ENCODE data around the gene CABCOCO1. TPM values are rescaled to one million over a fixed set of nuclear protein-coding genes. Genes with fewer than 3 reads are reported as not detected.

CABCOCO1 gene
- total RNA-seq, 2 donors from 2014 or later: 0.35 TPM; not detected in 1

DNA sequence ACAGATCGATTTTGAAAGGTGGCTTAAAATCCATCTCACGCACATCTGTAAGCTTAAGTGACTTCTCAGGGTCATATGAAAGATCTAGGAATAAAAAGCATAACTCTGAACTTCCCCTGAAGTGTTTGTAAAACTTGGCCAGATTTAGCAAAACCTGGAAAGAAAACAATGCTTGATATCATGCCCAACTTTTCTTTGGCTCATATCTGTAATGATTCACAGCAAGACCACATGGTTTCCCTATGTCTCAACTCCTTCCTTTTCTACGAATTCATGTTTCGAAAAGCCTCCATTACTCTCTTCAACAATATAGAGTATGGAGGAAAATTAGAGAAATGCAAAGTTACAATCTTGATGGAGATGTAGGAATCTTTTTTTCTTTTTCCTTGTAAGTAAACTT lies 20.1 kb upstream of the CABCOCO1 start:
- TF ChIP-seq CTCF (IDR thresholded peaks at IDR 0.05): no peak
- DNase-seq (ENCODE audit: low spot score): no peak
- H3K27me3 ChIP-seq: no peaks in the 10 kb centered on the region
- no peaks in the 10 kb centered on the region for H3K36me3 ChIP-seq
- no peaks in the 10 kb centered on the region for H3K4me1 ChIP-seq
- no peaks in the 10 kb centered on the region for H3K9me3 ChIP-seq
- no peak overlapping the region for H3K27ac ChIP-seq
- no peak overlapping the region for H3K4me3 ChIP-seq

- H3K36me3 ChIP-seq: no peaks in the 10 kb centered on the region
- H3K27me3 ChIP-seq: no peaks in the 10 kb centered on the region
- no peak overlapping the region for H3K4me3 ChIP-seq
- no peak for TF ChIP-seq CTCF (IDR thresholded peaks at IDR 0.05)
- no peak for DNase-seq (ENCODE audit: low spot score)
- no peak overlapping the region for H3K27ac ChIP-seq
- H3K9me3 ChIP-seq: no peaks in the 10 kb centered on the region
- H3K4me1 ChIP-seq: no peaks in the 10 kb centered on the region
Measured at GRCh38 chr10:61643316-61643751, 19.4 kb upstream of the CABCOCO1 start.

DNA sequence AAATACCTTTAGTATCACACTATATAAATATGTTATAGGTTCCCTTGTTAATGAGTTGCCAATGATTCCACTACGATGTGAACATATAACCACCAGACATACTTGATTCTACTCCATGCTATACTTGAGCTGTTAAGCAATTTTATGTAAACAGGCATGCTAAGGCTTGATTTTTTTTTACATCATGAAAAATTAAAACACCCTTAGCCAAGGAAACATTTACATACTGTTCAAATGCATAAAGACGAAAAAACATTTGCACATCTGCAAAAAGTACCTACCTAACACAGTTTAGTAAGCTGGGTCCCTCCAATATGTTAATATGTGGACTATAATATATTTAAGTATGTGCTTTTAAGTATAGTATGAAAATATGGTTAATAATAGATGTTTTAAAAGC lies 9.0 kb upstream of the CABCOCO1 start:
- Histone ChIP-seq H3K36me3 (no peaks in the 10 kb centered on the region), H3K9me3 (no peaks in the 10 kb centered on the region), H3K27ac (no peak overlapping the region), H3K4me3 (no peak overlapping the region), H3K4me1 (no peaks in the 10 kb centered on the region), H3K27me3 (no peaks in the 10 kb centered on the region)
- no peak for TF ChIP-seq CTCF (IDR thresholded peaks at IDR 0.05)
- no peak for DNase-seq (ENCODE audit: low spot score)

DNA sequence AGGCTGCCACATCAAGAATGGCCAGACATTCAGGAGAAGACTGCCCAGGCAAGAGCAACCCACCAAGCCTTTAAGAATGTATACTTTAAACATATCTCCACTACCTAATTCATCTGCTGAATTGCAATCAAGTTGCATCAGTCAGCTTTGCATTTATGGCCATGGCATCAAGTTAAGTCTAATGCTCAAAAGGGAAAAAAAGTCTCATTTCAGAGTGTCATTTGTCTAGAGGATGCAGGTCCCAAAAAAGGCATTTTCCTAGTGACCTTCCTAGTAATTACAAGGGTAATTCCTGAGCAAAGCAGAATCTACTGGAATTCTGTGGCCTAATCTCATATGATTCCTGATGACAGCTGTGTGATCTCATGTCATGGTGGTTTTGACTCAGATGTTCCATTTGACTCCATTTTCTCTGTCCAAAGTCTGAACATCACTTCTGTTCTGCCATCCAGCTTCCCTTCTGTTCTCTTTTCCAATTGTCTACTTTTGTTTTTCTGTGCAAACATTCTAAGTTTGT lies 7.3 kb upstream of the CABCOCO1 start:
- H3K4me1 ChIP-seq: no peaks in the 10 kb centered on the region
- no peaks in the 10 kb centered on the region for H3K9me3 ChIP-seq
- no peaks in the 10 kb centered on the region for H3K27me3 ChIP-seq
- no peak overlapping the region for H3K4me3 ChIP-seq
- no peak for DNase-seq (ENCODE audit: low spot score)
- no peak for TF ChIP-seq CTCF (IDR thresholded peaks at IDR 0.05)
- H3K36me3 ChIP-seq: no peaks in the 10 kb centered on the region
- H3K27ac ChIP-seq: no peak overlapping the region

GRCh38 chr10:61663466-61663865 lies 737 bp downstream of the CABCOCO1 start:
- no peak for DNase-seq (ENCODE audit: low spot score)
- no peaks in the 10 kb centered on the region for H3K36me3 ChIP-seq
- no peaks in the 10 kb centered on the region for H3K4me1 ChIP-seq
- peak overlapping the region in 1 of 2 donors; percentile 58 for H3K4me3 ChIP-seq
- no peaks in the 10 kb centered on the region for H3K27me3 ChIP-seq
- H3K27ac ChIP-seq: peak overlapping the region in 1 of 2 donors; percentile 17
- TF ChIP-seq CTCF (IDR thresholded peaks at IDR 0.05): no peak
- no peaks in the 10 kb centered on the region for H3K9me3 ChIP-seq

- Histone ChIP-seq H3K36me3 (no peaks in the 10 kb centered on the region), H3K4me3 (no peak overlapping the region), H3K27me3 (no peaks in the 10 kb centered on the region), H3K9me3 (no peaks in the 10 kb centered on the region), H3K4me1 (no peaks in the 10 kb centered on the region), H3K27ac (no peak overlapping the region)
- DNase-seq (ENCODE audit: low spot score): no peak
- TF ChIP-seq CTCF (IDR thresholded peaks at IDR 0.05): no peak
Measured at GRCh38 chr10:61664985-61665384, 2.3 kb downstream of the CABCOCO1 start.
